ENCODE data around the gene SLC10A3. TPM values are rescaled to one million over a fixed set of nuclear protein-coding genes. Genes with fewer than 3 reads are reported as not detected.
A peak's percentile ranks its signal among the peaks of the same experiment; 100 is the strongest.

Gene SLC10A3, protein sequence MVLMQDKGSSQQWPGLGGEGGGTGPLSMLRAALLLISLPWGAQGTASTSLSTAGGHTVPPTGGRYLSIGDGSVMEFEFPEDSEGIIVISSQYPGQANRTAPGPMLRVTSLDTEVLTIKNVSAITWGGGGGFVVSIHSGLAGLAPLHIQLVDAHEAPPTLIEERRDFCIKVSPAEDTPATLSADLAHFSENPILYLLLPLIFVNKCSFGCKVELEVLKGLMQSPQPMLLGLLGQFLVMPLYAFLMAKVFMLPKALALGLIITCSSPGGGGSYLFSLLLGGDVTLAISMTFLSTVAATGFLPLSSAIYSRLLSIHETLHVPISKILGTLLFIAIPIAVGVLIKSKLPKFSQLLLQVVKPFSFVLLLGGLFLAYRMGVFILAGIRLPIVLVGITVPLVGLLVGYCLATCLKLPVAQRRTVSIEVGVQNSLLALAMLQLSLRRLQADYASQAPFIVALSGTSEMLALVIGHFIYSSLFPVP
- total RNA-seq (2013) = 13.7 TPM
- polyA plus RNA-seq = 10 to 100 TPM; 25.3 to 33.1 (median 26.7) TPM
- 16.8 and 21.3 TPM in 2 replicates for polyA minus RNA-seq
- 4.2 to 20.6 (median 14.3) reads per million in 11 experiments for total RNA-seq

DNA sequence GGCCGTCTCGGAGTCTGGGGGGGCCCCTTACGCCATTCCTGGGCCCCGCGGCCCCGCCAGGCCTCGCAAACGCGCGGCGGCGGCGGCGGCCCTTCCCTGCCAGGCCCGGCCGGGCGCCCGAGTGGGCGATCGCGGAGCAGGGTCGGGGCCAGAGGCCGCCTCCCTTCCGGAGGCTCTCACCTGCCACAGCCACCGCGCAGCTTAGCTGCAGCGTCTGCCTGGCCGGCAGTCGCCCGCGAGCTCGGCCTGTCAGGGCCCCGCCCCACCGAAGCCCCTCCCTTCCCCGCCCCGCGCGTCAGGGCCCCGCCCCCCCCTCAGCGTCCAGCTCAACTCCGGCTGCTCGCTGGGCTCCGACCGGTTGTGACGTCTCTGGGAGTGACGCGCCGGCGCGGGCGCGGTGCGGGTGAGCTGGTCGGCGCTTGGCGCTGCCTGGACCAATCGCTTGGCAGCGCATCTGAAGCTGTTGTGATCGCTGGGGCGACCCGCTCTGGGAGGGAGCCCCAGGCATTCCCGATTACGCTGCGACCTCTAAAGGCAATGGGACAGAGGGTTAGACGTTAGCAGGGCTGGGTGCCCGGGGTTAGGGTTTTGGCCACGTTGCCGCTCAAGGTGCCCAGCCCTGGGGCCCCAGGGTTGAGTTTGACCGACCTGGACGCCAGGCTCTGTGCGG is at the start of gene SLC10A3:
Gene SLC10A3 (minus strand): TSS at position 216 of the 670 bp plus-strand sequence. CDS start 1,689 bp downstream, outside the sequence.
- intact Hi-C loops (cut with micrococcal nuclease) = no loop called here
- peaks cover 24 to 40% of the 10 kb centered on the region in 2 donors for H3K4me1 ChIP-seq (ENCODE audit: control insufficient read depth in 1 of 2, insufficient read depth in 2 of 2, low read length in 2 of 2)
- no peaks in the 10 kb centered on the region for H3K36me3 ChIP-seq (replicated peaks in 1 of 2; ENCODE audit: control insufficient read depth in 1 of 2, insufficient read depth in 2 of 2, low read length in 2 of 2)
- peak within 1 kb of the TSS; percentile 90 to 93 for H3K27ac ChIP-seq (ENCODE audit: low read depth in 1 of 2, low read length in 2 of 2)
- no peaks in the 10 kb centered on the region for H3K27me3 ChIP-seq (ENCODE audit: control insufficient read depth in 2 of 2, insufficient read depth in 2 of 2, low read length in 2 of 2)
- peak within 1 kb of the TSS; percentile 36 to 74 (median 53) for H3K4me3 ChIP-seq (replicated peaks in 1 of 3; ENCODE audit: low read depth in 2 of 3, low read length in 3 of 3)
- Mint-ChIP-seq H3K36me3 (peaks cover 12% of the 10 kb centered on the region in 2 donors), H3K27me3 (ENCODE audit: low read depth in 3 of 3) (peaks cover 0 to 12% (median 0%) of the 10 kb centered on the region in 3 donors), H3K9me3 (peaks cover 0 to 33% (median 14%) of the 10 kb centered on the region in 7 donors), H3K27ac (peak within 1 kb of the TSS; percentile 97 to 98 (median 98)), H3K4me3 (peak within 1 kb of the TSS; percentile 87 to 92), H3K4me1 (peaks cover 16% of the 10 kb centered on the region)
- TF ChIP-seq, protein P1, sequence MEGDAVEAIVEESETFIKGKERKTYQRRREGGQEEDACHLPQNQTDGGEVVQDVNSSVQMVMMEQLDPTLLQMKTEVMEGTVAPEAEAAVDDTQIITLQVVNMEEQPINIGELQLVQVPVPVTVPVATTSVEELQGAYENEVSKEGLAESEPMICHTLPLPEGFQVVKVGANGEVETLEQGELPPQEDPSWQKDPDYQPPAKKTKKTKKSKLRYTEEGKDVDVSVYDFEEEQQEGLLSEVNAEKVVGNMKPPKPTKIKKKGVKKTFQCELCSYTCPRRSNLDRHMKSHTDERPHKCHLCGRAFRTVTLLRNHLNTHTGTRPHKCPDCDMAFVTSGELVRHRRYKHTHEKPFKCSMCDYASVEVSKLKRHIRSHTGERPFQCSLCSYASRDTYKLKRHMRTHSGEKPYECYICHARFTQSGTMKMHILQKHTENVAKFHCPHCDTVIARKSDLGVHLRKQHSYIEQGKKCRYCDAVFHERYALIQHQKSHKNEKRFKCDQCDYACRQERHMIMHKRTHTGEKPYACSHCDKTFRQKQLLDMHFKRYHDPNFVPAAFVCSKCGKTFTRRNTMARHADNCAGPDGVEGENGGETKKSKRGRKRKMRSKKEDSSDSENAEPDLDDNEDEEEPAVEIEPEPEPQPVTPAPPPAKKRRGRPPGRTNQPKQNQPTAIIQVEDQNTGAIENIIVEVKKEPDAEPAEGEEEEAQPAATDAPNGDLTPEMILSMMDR (IDR thresholded peaks at IDR 0.05) = no peak
- peak within 1 kb of the TSS; percentile 61 for H2AFZ ChIP-seq (ENCODE audit: insufficient read depth, low read depth, low read length, poor library complexity, severe bottlenecking)
- H3K4me2 ChIP-seq (replicated peaks; ENCODE audit: extremely low read depth, low read length, poor library complexity, severe bottlenecking) = peak within 1 kb of the TSS; percentile 70
- H4K20me1 ChIP-seq (ENCODE audit: insufficient read depth, low read length) = no peaks in the 10 kb centered on the region
- under 1% methylated on average over 44 of the region's 71 CpGs for WGBS (ENCODE audit: insufficient coverage)
- DNase-seq = peak; percentile 89 to 94 (median 92)
- H3K9ac ChIP-seq (ENCODE audit: insufficient read depth, low read length, poor library complexity, severe bottlenecking) = peak within 1 kb of the TSS; percentile 82
- peaks cover 12% of the 10 kb centered on the region for H3K79me2 ChIP-seq (ENCODE audit: insufficient read depth, low read length)
- no peaks in the 10 kb centered on the region for H3K9me3 ChIP-seq (replicated peaks in 1 of 2; ENCODE audit: control insufficient read depth in 1 of 2, insufficient read depth in 1 of 2, low read length in 2 of 2)

GRCh38 chrX:154539077-154539476 is 48.6 kb upstream of the SLC10A3 start:
- H2AFZ ChIP-seq (ENCODE audit: insufficient read depth, low read depth, low read length, poor library complexity, severe bottlenecking) = no peak overlapping the region
- H3K9ac ChIP-seq (ENCODE audit: insufficient read depth, low read length, poor library complexity, severe bottlenecking) = no peak overlapping the region
- TF ChIP-seq, protein P1 (IDR thresholded peaks at IDR 0.05) = no peak
- Mint-ChIP-seq H3K4me3 (no peak overlapping the region), H3K36me3 (peaks cover 25 to 51% of the 10 kb centered on the region in 2 donors), H3K27me3 (ENCODE audit: low read depth in 3 of 3) (peaks cover 0 to 9% (median 0%) of the 10 kb centered on the region in 3 donors), H3K27ac (peak overlapping the region in 1 of 7 donors; percentile 46), H3K9me3 (peaks cover 0 to 7% (median 1%) of the 10 kb centered on the region in 7 donors), H3K4me1 (peaks cover 37% of the 10 kb centered on the region)
- H3K36me3 ChIP-seq (replicated peaks in 1 of 2; ENCODE audit: control insufficient read depth in 1 of 2, insufficient read depth in 2 of 2, low read length in 2 of 2) = peaks cover 17 to 33% of the 10 kb centered on the region in 2 donors
- H3K79me2 ChIP-seq (ENCODE audit: insufficient read depth, low read length) = peaks cover 48% of the 10 kb centered on the region
- no peaks in the 10 kb centered on the region for H3K27me3 ChIP-seq (ENCODE audit: control insufficient read depth in 2 of 2, insufficient read depth in 2 of 2, low read length in 2 of 2)
- H3K4me1 ChIP-seq (ENCODE audit: control insufficient read depth in 1 of 2, insufficient read depth in 2 of 2, low read length in 2 of 2) = peaks cover 42 to 46% of the 10 kb centered on the region in 2 donors
- H3K27ac ChIP-seq (ENCODE audit: low read depth in 1 of 2, low read length in 2 of 2) = no peak overlapping the region
- H3K4me2 ChIP-seq (replicated peaks; ENCODE audit: extremely low read depth, low read length, poor library complexity, severe bottlenecking) = no peak overlapping the region
- peaks cover 10% of the 10 kb centered on the region for H4K20me1 ChIP-seq (ENCODE audit: insufficient read depth, low read length)
- H3K9me3 ChIP-seq (replicated peaks in 1 of 2; ENCODE audit: control insufficient read depth in 1 of 2, insufficient read depth in 1 of 2, low read length in 2 of 2) = no peaks in the 10 kb centered on the region
- intact Hi-C loops (cut with micrococcal nuclease) = no loop called here
- no peak overlapping the region for H3K4me3 ChIP-seq (replicated peaks in 1 of 3; ENCODE audit: low read depth in 2 of 3, low read length in 3 of 3)
- 100% methylated on average over 1 of the region's 8 CpGs for WGBS (ENCODE audit: insufficient coverage)
- DNase-seq = no peak
